Upper lobe of left lung (tissue), 6 donors: ENCODE measurements around the gene DCAF15. TPM values are rescaled to one million over a fixed set of nuclear protein-coding genes. Genes with fewer than 3 reads are reported as not detected.
A peak's percentile ranks its signal among the peaks of the same experiment; 100 is the strongest.

ENCODE experiments used
- ATAC-seq, 2 donors: fragments of 200-7000 bp; cut with Tn5 transposase; one replicate each; pipeline ENCODE4 v1.9.1; 2022; ENCODE audit warnings: mild to moderate bottlenecking in 2 of 2, moderate library complexity in 2 of 2; ENCODE audit not compliant: low FRiP score in 2 of 2
- DNase-seq, 2 donors: peaks; one replicate each; pipeline ENCODE4 v3.0.0-alpha.2; 2019 to 2020
- H3K27ac ChIP-seq, 4 donors: fragments of 200-600 bp; sonication (generic); one replicate each; pipeline ENCODE4 v1.5.1; 2016 to 2019
- H3K27me3 ChIP-seq, 4 donors: fragments of 200-600 bp; sonication (generic); one replicate each; pipeline ENCODE4 v1.5.1; 2017 to 2019
- H3K36me3 ChIP-seq, 4 donors: fragments of 200-600 bp; sonication (generic); one replicate each; pipeline ENCODE4 v1.5.1; 2016 to 2019
- H3K4me1 ChIP-seq, 4 donors: fragments of 200-600 bp; sonication (generic); one replicate each; pipeline ENCODE4 v1.5.1; 2018 to 2019
- H3K4me3 ChIP-seq, 4 donors: fragments of 200-600 bp; sonication (generic); one replicate each; pipeline ENCODE4 v1.5.1; 2017 to 2019; ENCODE audit warnings: mild to moderate bottlenecking in 2 of 4, moderate library complexity in 1 of 4
- H3K9me3 ChIP-seq, 4 donors: fragments of 200-600 bp; sonication (generic); one replicate each; pipeline ENCODE4 v1.5.1; 2018 to 2019
- EP300 ChIP-seq, 4 donors: sonication (generic); formaldehyde crosslinking; IDR thresholded peaks; one replicate each; pipeline ENCODE4 v1.5.1; 2017; ENCODE audit warnings: antibody characterized with exemption in 4 of 4, control low read depth in 2 of 4
- POLR2A ChIP-seq, 4 donors: fragments of 450-650 bp; IDR thresholded peaks; one replicate each; pipeline ENCODE4 v1.5.1; 2016 to 2017; ENCODE audit warnings: antibody characterized with exemption in 4 of 4, mild to moderate bottlenecking in 2 of 4
- POLR2AphosphoS5 ChIP-seq, 2 donors: sonication (generic); formaldehyde crosslinking; IDR thresholded peaks; one replicate each; pipeline ENCODE4 v1.5.1; 2017; ENCODE audit warnings: antibody characterized with exemption in 2 of 2
- WGBS, 2 donors: methylation state at CpG; one replicate each; pipeline ENCODE4 v1.1.5; 2017 to 2018; 5-methylcytosine and 5-hydroxymethylcytosine counted together
- total RNA-seq, 6 donors: library from RNA; depleted of rRNA in 4 of 6; stranded (reverse); fragments of >200 nt in 4 of 6; gene quantifications; one replicate each; pipeline versions ENCODE4 v1.1.0 to v1.2.1, GENCODE V29; 2016 to 2021
- TF ChIP-seq, protein P1 (sequence below), 6 experiments: fragments of 450-650 bp in 4 of 6; fragments of 200-600 bp in 2 of 6; sonication (generic) in 2 of 6; IDR thresholded peaks; one replicate each; pipeline ENCODE4 v1.5.1; 2016 to 2019; ENCODE audit warnings: antibody characterized with exemption in 6 of 6
- donor health status: DM: no; HTN: no; CAD: no; lungs with moderate emphysema.
- donor health status: DM: no; HTN: yes; CAD: no; lungs with severe emphysema.

Gene DCAF15
- total RNA-seq, 6 donors from 2014 or later = 20.5 to 51.3 (median 39.0) TPM

DNA sequence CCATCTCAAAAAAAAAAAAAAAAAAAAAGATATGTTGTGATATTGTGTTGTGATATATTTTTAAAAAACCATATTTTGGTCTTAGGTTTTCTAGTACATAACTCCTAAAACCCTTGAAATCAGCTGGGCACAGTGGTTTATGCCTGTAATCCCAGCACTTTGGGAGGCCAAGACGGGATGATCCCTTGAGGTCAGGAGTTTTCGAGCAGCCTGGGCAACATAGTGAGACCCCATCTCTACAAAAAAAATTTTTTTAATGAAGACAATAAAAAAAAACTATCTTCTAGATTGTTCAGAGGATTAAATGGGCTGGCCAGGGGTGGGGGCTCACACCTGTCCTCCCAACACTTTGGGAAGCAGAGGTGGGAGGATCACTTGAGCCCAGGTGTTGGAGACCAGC lies 1.3 kb upstream of the DCAF15 start:
- DNase-seq = no peak
- H3K4me3 ChIP-seq = no peak overlapping the region
- H3K27ac ChIP-seq = no peak overlapping the region
- ATAC-seq = no peak
- WGBS, 2 donors = 91 to 94% methylated on average over 2 of the region's 2 CpGs
- H3K27me3 ChIP-seq = no peaks in the 10 kb centered on the region
- H3K4me1 ChIP-seq = peaks cover 11 to 17% (median 15%) of the 10 kb centered on the region in 4 donors
- H3K9me3 ChIP-seq = no peaks in the 10 kb centered on the region
- peaks cover 8 to 18% (median 17%) of the 10 kb centered on the region in 4 donors for H3K36me3 ChIP-seq
- TF ChIP-seq EP300 (IDR thresholded peaks at IDR 0.05) (no peak), POLR2AphosphoS5 (IDR thresholded peaks at IDR 0.05) (no peak), POLR2A (IDR thresholded peaks at IDR 0.05) (no peak)
- TF ChIP-seq, protein P1, sequence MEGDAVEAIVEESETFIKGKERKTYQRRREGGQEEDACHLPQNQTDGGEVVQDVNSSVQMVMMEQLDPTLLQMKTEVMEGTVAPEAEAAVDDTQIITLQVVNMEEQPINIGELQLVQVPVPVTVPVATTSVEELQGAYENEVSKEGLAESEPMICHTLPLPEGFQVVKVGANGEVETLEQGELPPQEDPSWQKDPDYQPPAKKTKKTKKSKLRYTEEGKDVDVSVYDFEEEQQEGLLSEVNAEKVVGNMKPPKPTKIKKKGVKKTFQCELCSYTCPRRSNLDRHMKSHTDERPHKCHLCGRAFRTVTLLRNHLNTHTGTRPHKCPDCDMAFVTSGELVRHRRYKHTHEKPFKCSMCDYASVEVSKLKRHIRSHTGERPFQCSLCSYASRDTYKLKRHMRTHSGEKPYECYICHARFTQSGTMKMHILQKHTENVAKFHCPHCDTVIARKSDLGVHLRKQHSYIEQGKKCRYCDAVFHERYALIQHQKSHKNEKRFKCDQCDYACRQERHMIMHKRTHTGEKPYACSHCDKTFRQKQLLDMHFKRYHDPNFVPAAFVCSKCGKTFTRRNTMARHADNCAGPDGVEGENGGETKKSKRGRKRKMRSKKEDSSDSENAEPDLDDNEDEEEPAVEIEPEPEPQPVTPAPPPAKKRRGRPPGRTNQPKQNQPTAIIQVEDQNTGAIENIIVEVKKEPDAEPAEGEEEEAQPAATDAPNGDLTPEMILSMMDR (IDR thresholded peaks at IDR 0.05) = no peak

GRCh38 chr19:13951799-13952153 lies 533 bp upstream of the DCAF15 start:
- peaks cover 15 to 26% (median 24%) of the 10 kb centered on the region in 4 donors for H3K36me3 ChIP-seq
- WGBS, 2 donors = 11 to 12% methylated on average over 17 to 20 of the region's 20 CpGs
- H3K27me3 ChIP-seq = no peaks in the 10 kb centered on the region
- peaks cover 11 to 17% (median 15%) of the 10 kb centered on the region in 4 donors for H3K4me1 ChIP-seq
- peak overlapping the region in 1 of 4 donors; percentile 94 for H3K27ac ChIP-seq
- TF ChIP-seq, protein P1 (IDR thresholded peaks at IDR 0.05) = no peak
- TF ChIP-seq POLR2A (IDR thresholded peaks at IDR 0.05) (no peak), EP300 (IDR thresholded peaks at IDR 0.05) (no peak), POLR2AphosphoS5 (IDR thresholded peaks at IDR 0.05) (no peak)
- DNase-seq = no peak
- ATAC-seq = no peak
- peak overlapping the region; percentile 35 to 86 (median 84) for H3K4me3 ChIP-seq
- H3K9me3 ChIP-seq = no peaks in the 10 kb centered on the region

GRCh38 chr19:13952931-13953531 lies 722 bp downstream of the DCAF15 start:
- peaks cover 11 to 17% (median 15%) of the 10 kb centered on the region in 4 donors for H3K4me1 ChIP-seq
- peaks cover 22 to 38% (median 31%) of the 10 kb centered on the region in 4 donors for H3K36me3 ChIP-seq
- no peaks in the 10 kb centered on the region for H3K27me3 ChIP-seq
- peak overlapping the region; percentile 81 to 87 (median 86) for H3K4me3 ChIP-seq
- TF ChIP-seq EP300 (IDR thresholded peaks at IDR 0.05) = no peak
- no peak for TF ChIP-seq POLR2A (IDR thresholded peaks at IDR 0.05)
- H3K27ac ChIP-seq = peak overlapping the region; percentile 83 to 94 (median 91)
- 0 to 8% methylated on average over 5 to 13 of the region's 13 CpGs for WGBS, 2 donors
- no peaks in the 10 kb centered on the region for H3K9me3 ChIP-seq
- DNase-seq = peak in 1 of 2 donors; percentile 34
- ATAC-seq = peak in 1 of 2 donors; percentile 48

DNA sequence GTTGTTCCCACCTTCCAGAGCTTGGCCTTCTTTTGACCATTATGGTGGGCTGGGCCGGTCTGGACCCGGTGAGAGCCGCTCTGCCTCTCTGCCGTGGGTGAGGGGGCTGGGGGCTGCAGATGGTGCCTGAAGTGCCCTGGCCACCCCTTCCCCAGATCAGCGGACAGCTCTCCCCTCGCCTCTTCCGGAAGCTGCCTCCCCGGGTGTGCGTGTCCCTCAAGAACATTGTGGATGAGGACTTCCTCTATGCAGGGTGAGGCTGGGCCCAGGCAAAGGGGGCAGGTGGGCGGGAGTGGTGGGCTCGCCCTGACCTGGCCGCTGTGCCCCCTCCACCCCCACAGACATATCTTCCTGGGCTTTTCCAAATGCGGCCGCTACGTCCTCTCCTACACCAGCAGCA lies 1.9 kb downstream of the DCAF15 start:
- Histone ChIP-seq H3K4me1 (peaks cover 11 to 17% (median 15%) of the 10 kb centered on the region in 4 donors), H3K9me3 (no peaks in the 10 kb centered on the region), H3K36me3 (peaks cover 23 to 49% (median 39%) of the 10 kb centered on the region in 4 donors), H3K4me3 (no peak overlapping the region), H3K27ac (no peak overlapping the region), H3K27me3 (no peaks in the 10 kb centered on the region)
- no peak for TF ChIP-seq POLR2AphosphoS5 (IDR thresholded peaks at IDR 0.05)
- no peak for TF ChIP-seq POLR2A (IDR thresholded peaks at IDR 0.05)
- TF ChIP-seq EP300 (IDR thresholded peaks at IDR 0.05) = no peak
- TF ChIP-seq, protein P1 (IDR thresholded peaks at IDR 0.05) = no peak
- peak in 1 of 2 donors; percentile 57 for DNase-seq
- 95 to 97% methylated on average over 11 to 15 of the region's 15 CpGs for WGBS, 2 donors
- no peak for ATAC-seq

GRCh38 chr19:13955662-13956364 lies 3.5 kb downstream of the DCAF15 start:
- TF ChIP-seq EP300 (IDR thresholded peaks at IDR 0.05) = no peak
- TF ChIP-seq POLR2AphosphoS5 (IDR thresholded peaks at IDR 0.05) = no peak
- no peak for TF ChIP-seq POLR2A (IDR thresholded peaks at IDR 0.05)
- TF ChIP-seq, protein P1 (IDR thresholded peaks at IDR 0.05) = no peak
- Histone ChIP-seq H3K4me3 (no peak overlapping the region), H3K27ac (no peak overlapping the region), H3K36me3 (peaks cover 35 to 65% (median 54%) of the 10 kb centered on the region in 4 donors), H3K27me3 (no peaks in the 10 kb centered on the region), H3K9me3 (no peaks in the 10 kb centered on the region), H3K4me1 (peaks cover 11 to 17% (median 15%) of the 10 kb centered on the region in 4 donors)
- ATAC-seq = no peak
- 93 to 94% methylated on average over 19 to 37 of the region's 42 CpGs for WGBS, 2 donors
- peak in 1 of 2 donors; percentile 77 for DNase-seq
